Right ventricle myocardium inferior (tissue), 1 donor: Measurements from ENCODE around the gene MCU. TPM values are rescaled to one million over a fixed set of nuclear protein-coding genes. Genes with fewer than 3 reads are reported as not detected.
"Not testable (repeated sequence)": the region's sequence is repeated elsewhere in the genome, so short reads cannot be mapped to it uniquely, and the experiment has no call there.

Source experiments
- ATAC-seq: fragments of 200-7000 bp; cut with Tn5 transposase; one replicate; pipeline ENCODE4 v1.9.1; 2020; ENCODE audit warnings: mild to moderate bottlenecking, moderate library complexity
- DNase-seq: peaks from one replicate; pipeline ENCODE4 v3.0.0; 2021; ENCODE audit errors: missing footprints
- intact Hi-C: fragments of 100-400 bp; cut with DNase I; formaldehyde crosslinking; loops from one replicate; pipeline ENCODE4 v1.11.0; 2022
- total RNA-seq: library from RNA; stranded (reverse); fragmentation: NEBNext Ultra II Directional; extraction: Animal tissue kit (Norgen Biotek cat#: 25700); gene quantifications from one replicate; pipeline ENCODE4 v1.2.1, GENCODE V29; 2021
- donor health status: DM: no; HTN: yes; CAD: no; lungs with severe emphysema.

Gene MCU
- total RNA-seq, 1 donor from 2014 or later = 15.1 TPM

- DNase-seq (no peak), ATAC-seq (no peak)
- intact Hi-C loops = no loop called here
These were observed 54.8 kb downstream of the MCU start for GRCh38 chr10:72746426-72747363.

GRCh38 chr10:72747521-72747920 lies 55.6 kb downstream of the MCU start:
- ATAC-seq = no peak
- intact Hi-C loops = no loop called here
- DNase-seq = no peak

GRCh38 chr10:72753760-72754231 lies 61.9 kb downstream of the MCU start:
- ATAC-seq (no peak), DNase-seq (no peak)
- intact Hi-C loops = no loop called here

- intact Hi-C loops = no loop called here
- DNase-seq = no peak
- ATAC-seq = no peak
These were observed 62.5 kb downstream of the MCU start for GRCh38 chr10:72754275-72755032.

- DNase-seq (no peak), ATAC-seq (no peak)
- intact Hi-C loops = no loop called here
These were observed 64.9 kb downstream of the MCU start for GRCh38 chr10:72756674-72757385.

GRCh38 chr10:72757732-72758131 lies 65.8 kb downstream of the MCU start:
- intact Hi-C loops = no loop called here
- ATAC-seq = no peak
- no peak for DNase-seq

- intact Hi-C loops, DNase-seq, ATAC-seq: not testable (repeated sequence)
These were observed 67.0 kb downstream of the MCU start for GRCh38 chr10:72758930-72759329.

- intact Hi-C loops = no loop called here
- DNase-seq (no peak), ATAC-seq (no peak)
These were observed 67.6 kb downstream of the MCU start for GRCh38 chr10:72759584-72759983.

GRCh38 chr10:72761498-72761897 lies 69.6 kb downstream of the MCU start:
- ATAC-seq (no peak), DNase-seq (no peak)
- intact Hi-C loops = no loop called here

- DNase-seq (no peak), ATAC-seq (no peak)
- intact Hi-C loops = no loop called here
These were observed 70.1 kb downstream of the MCU start for GRCh38 chr10:72762042-72762441.

GRCh38 chr10:72763201-72763600 lies 71.3 kb downstream of the MCU start:
- DNase-seq (no peak), ATAC-seq (no peak)
- intact Hi-C loops = no loop called here

GRCh38 chr10:72764151-72764550 lies 72.2 kb downstream of the MCU start:
- intact Hi-C loops = no loop called here
- ATAC-seq = no peak
- DNase-seq = no peak

- ATAC-seq = no peak
- intact Hi-C loops = no loop called here
- no peak for DNase-seq
These were observed 73.3 kb downstream of the MCU start for GRCh38 chr10:72765051-72765745.

GRCh38 chr10:72771195-72771594 lies 79.3 kb downstream of the MCU start:
- intact Hi-C loops, ATAC-seq, DNase-seq: not testable (repeated sequence)

- intact Hi-C loops = no loop called here
- DNase-seq (no peak), ATAC-seq (no peak)
These were observed 80.1 kb downstream of the MCU start for GRCh38 chr10:72772031-72772430.

GRCh38 chr10:72779874-72780273 lies 87.9 kb downstream of the MCU start:
- no peak for DNase-seq
- intact Hi-C loops = no loop called here
- no peak for ATAC-seq

GRCh38 chr10:72782649-72783330 lies 90.8 kb downstream of the MCU start:
- DNase-seq = no peak
- intact Hi-C loops = no loop called here
- ATAC-seq = no peak

GRCh38 chr10:72783410-72783833 lies 91.5 kb downstream of the MCU start:
- no peak for DNase-seq
- intact Hi-C loops = no loop called here
- ATAC-seq = no peak
